ENCODE measurements around the gene PRMT1. TPM values are rescaled to one million over a fixed set of nuclear protein-coding genes. Genes with fewer than 3 reads are reported as not detected.
A peak's percentile ranks its signal among the peaks of the same experiment; 100 is the strongest.
"Not testable (repeated sequence)": the region's sequence is repeated elsewhere in the genome, so short reads cannot be mapped to it uniquely, and the experiment has no call there.

PRMT1 gene
- total RNA-seq, 1 donor from 2014 or later = 235 TPM

DNA sequence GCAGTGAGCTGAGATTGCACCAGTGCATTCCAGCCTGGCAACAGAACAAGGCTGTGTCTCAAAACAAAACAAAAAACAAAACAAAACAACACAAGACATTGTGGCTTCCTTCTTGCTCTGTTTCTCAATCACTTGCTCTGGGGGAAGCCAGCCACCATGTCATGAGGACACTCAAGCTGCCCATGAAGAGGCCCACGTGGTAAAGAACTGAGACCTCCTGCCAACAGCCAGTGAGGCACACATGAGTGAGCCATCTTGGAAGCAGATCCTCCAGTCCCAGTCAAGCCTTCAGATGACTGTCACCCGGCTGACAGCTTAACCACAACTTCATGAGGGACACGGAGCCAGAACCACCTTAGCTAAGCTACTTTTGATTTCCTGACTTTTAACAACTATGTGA lies 39.1 kb downstream of the PRMT1 start:
- no peaks in the 10 kb centered on the region for H3K79me2 ChIP-seq (ENCODE audit: insufficient read depth, low read length)
- no peak overlapping the region for H3K27ac ChIP-seq (ENCODE audit: low read depth, low read length)
- Mint-ChIP-seq H3K9me3 (ENCODE audit: unreplicated experiment) (peaks cover 5% of the 10 kb centered on the region), H3K4me3 (ENCODE audit: unreplicated experiment) (no peak overlapping the region), H3K27me3 (ENCODE audit: low read depth, unreplicated experiment) (no peaks in the 10 kb centered on the region), H3K27ac (ENCODE audit: unreplicated experiment) (no peak overlapping the region), H3K36me3 (ENCODE audit: low read depth, unreplicated experiment) (no peaks in the 10 kb centered on the region), H3K4me1 (ENCODE audit: low read depth, unreplicated experiment) (no peaks in the 10 kb centered on the region)
- no peaks in the 10 kb centered on the region for H3K27me3 ChIP-seq (ENCODE audit: insufficient read depth, low read length)
- no peak for TF ChIP-seq EZH2 (IDR thresholded peaks at IDR 0.05; ENCODE audit: insufficient read depth, low read length)
- TF ChIP-seq, protein P1, sequence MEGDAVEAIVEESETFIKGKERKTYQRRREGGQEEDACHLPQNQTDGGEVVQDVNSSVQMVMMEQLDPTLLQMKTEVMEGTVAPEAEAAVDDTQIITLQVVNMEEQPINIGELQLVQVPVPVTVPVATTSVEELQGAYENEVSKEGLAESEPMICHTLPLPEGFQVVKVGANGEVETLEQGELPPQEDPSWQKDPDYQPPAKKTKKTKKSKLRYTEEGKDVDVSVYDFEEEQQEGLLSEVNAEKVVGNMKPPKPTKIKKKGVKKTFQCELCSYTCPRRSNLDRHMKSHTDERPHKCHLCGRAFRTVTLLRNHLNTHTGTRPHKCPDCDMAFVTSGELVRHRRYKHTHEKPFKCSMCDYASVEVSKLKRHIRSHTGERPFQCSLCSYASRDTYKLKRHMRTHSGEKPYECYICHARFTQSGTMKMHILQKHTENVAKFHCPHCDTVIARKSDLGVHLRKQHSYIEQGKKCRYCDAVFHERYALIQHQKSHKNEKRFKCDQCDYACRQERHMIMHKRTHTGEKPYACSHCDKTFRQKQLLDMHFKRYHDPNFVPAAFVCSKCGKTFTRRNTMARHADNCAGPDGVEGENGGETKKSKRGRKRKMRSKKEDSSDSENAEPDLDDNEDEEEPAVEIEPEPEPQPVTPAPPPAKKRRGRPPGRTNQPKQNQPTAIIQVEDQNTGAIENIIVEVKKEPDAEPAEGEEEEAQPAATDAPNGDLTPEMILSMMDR (IDR thresholded peaks at IDR 0.05; ENCODE audit: insufficient read depth, low read depth, low read length) = no peak
- no peaks in the 10 kb centered on the region for H4K20me1 ChIP-seq (ENCODE audit: insufficient read depth, low read length)
- DNase-seq (ENCODE audit: low read depth) (no peak), FAIRE-seq (no peak)
- H2AFZ ChIP-seq (ENCODE audit: low read depth, low read length) = no peak overlapping the region
- H3K36me3 ChIP-seq (ENCODE audit: insufficient read depth, low read length) = no peaks in the 10 kb centered on the region
- H3K4me1 ChIP-seq (ENCODE audit: insufficient read depth, low read length) = no peaks in the 10 kb centered on the region
- H3K4me3 ChIP-seq (ENCODE audit: insufficient read depth, low read depth, low read length) = no peak overlapping the region
- no peaks in the 10 kb centered on the region for H3K9me3 ChIP-seq (ENCODE audit: insufficient read depth, low read depth, low read length)
- H3K9ac ChIP-seq (ENCODE audit: low read length) = no peak overlapping the region
- no peak overlapping the region for H3K4me2 ChIP-seq (ENCODE audit: low read length)

DNA sequence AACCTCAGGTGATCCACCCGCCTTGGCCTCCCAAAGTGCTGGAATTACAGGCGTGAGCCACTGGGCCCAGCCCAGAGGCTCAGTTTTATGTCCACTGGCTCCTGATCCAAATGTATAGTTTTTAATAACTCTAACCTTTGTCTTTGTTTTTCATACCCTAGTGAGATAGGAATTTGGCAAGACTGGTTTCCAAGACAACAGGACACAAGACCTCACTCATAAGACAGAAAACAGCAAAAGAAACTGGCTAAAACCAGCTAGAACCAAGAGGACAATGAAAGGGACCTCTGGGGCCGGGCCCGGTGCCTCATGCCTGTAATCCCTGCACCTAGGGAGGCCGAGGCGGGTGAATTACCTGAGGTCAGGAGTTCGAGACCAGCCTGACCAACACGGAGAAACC lies 41.4 kb downstream of the PRMT1 start:
- Mint-ChIP-seq H3K27ac (ENCODE audit: unreplicated experiment) (peak overlapping the region; percentile 47), H3K27me3 (ENCODE audit: low read depth, unreplicated experiment) (no peaks in the 10 kb centered on the region)
- H2AFZ ChIP-seq (ENCODE audit: low read depth, low read length) = no peak overlapping the region

DNA sequence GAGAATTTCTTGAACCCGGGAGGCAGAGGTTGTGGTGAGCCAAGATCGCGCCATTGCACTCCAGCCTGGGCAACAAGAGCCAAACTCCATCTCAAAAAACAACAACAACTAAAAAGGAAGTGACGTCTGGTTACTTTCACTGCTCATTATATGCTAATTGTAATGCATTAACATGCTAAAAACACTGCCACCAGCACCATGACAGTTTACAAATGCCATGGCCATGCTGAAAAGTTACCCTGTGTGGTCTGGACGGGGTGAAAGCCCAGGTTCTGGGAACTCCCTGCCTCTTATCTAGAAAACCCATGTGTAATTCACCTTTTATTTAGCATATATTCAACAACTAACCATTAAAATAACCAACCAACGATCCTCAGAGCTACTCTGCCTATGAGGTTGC lies 41.9 kb downstream of the PRMT1 start:
- H3K27ac Mint-ChIP-seq (ENCODE audit: unreplicated experiment) = no peak overlapping the region
- Histone ChIP-seq H3K27ac (ENCODE audit: low read depth, low read length) (no peak overlapping the region), H2AFZ (ENCODE audit: low read depth, low read length) (no peak overlapping the region)

More for the DNA sequence above, 41.4 kb downstream of the PRMT1 start:
- H3K4me2 ChIP-seq (ENCODE audit: low read length) = no peak overlapping the region
- H3K36me3 ChIP-seq (ENCODE audit: insufficient read depth, low read length) = no peaks in the 10 kb centered on the region
- TF ChIP-seq EZH2 (IDR thresholded peaks at IDR 0.05; ENCODE audit: insufficient read depth, low read length) = no peak
- TF ChIP-seq, protein P1 (IDR thresholded peaks at IDR 0.05; ENCODE audit: insufficient read depth, low read depth, low read length) = no peak
- no peak overlapping the region for H3K4me3 ChIP-seq (ENCODE audit: insufficient read depth, low read depth, low read length)
- DNase-seq (ENCODE audit: low read depth) = no peak
- FAIRE-seq = no peak
- no peaks in the 10 kb centered on the region for H3K4me1 ChIP-seq (ENCODE audit: insufficient read depth, low read length)
- H3K9me3 ChIP-seq (ENCODE audit: insufficient read depth, low read depth, low read length) = no peaks in the 10 kb centered on the region
- Mint-ChIP-seq H3K9me3 (ENCODE audit: unreplicated experiment) (peaks cover 5% of the 10 kb centered on the region), H3K4me1 (ENCODE audit: low read depth, unreplicated experiment) (no peaks in the 10 kb centered on the region), H3K4me3 (ENCODE audit: unreplicated experiment) (no peak overlapping the region), H3K36me3 (ENCODE audit: low read depth, unreplicated experiment) (no peaks in the 10 kb centered on the region)
- H3K9ac ChIP-seq (ENCODE audit: low read length) = no peak overlapping the region
- H3K79me2 ChIP-seq (ENCODE audit: insufficient read depth, low read length) = no peaks in the 10 kb centered on the region
- no peaks in the 10 kb centered on the region for H3K27me3 ChIP-seq (ENCODE audit: insufficient read depth, low read length)
- no peak overlapping the region for H3K27ac ChIP-seq (ENCODE audit: low read depth, low read length)
- H4K20me1 ChIP-seq (ENCODE audit: insufficient read depth, low read length) = no peaks in the 10 kb centered on the region

DNA sequence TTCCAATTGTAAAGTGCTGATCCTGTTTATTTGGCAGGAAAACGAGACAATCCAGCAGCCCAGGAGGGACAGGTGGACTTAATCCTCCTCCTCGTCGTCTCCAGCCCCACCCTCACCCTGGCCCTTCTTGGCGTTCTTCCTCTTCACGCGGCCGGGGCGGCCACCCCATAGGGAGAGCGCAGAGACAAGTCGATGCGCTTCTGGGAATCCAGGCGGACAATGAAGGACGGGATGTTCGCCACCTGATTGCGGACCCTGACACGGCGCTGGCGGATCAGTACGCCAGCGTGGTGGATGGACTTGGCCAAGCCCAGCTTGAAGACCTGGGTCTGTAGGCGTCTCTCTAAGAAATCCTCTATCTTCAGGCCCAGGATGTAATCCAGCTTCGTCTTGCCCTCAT lies 42.3 kb downstream of the PRMT1 start:
- not testable (repeated sequence) for H3K36me3 Mint-ChIP-seq (ENCODE audit: low read depth, unreplicated experiment); H3K4me1 ChIP-seq (ENCODE audit: insufficient read depth, low read length); H3K9me3 ChIP-seq (ENCODE audit: insufficient read depth, low read depth, low read length); H3K36me3 ChIP-seq (ENCODE audit: insufficient read depth, low read length); H4K20me1 ChIP-seq (ENCODE audit: insufficient read depth, low read length); H3K79me2 ChIP-seq (ENCODE audit: insufficient read depth, low read length); H3K27ac ChIP-seq (ENCODE audit: low read depth, low read length); H3K27me3 ChIP-seq (ENCODE audit: insufficient read depth, low read length); H3K4me3 Mint-ChIP-seq (ENCODE audit: unreplicated experiment); H2AFZ ChIP-seq (ENCODE audit: low read depth, low read length); H3K9me3 Mint-ChIP-seq (ENCODE audit: unreplicated experiment); H3K27me3 Mint-ChIP-seq (ENCODE audit: low read depth, unreplicated experiment); H3K4me2 ChIP-seq (ENCODE audit: low read length); H3K9ac ChIP-seq (ENCODE audit: low read length); H3K27ac Mint-ChIP-seq (ENCODE audit: unreplicated experiment); DNase-seq (ENCODE audit: low read depth); H3K4me1 Mint-ChIP-seq (ENCODE audit: low read depth, unreplicated experiment); FAIRE-seq; H3K4me3 ChIP-seq (ENCODE audit: insufficient read depth, low read depth, low read length)

More for the DNA sequence above, 41.9 kb downstream of the PRMT1 start:
- H3K9me3 Mint-ChIP-seq (ENCODE audit: unreplicated experiment) = peaks cover 5% of the 10 kb centered on the region
- no peaks in the 10 kb centered on the region for H3K36me3 ChIP-seq (ENCODE audit: insufficient read depth, low read length)
- no peaks in the 10 kb centered on the region for H3K4me1 ChIP-seq (ENCODE audit: insufficient read depth, low read length)
- TF ChIP-seq, protein P1 (IDR thresholded peaks at IDR 0.05; ENCODE audit: insufficient read depth, low read depth, low read length) = no peak
- TF ChIP-seq EZH2 (IDR thresholded peaks at IDR 0.05; ENCODE audit: insufficient read depth, low read length) = no peak
- no peaks in the 10 kb centered on the region for H3K4me1 Mint-ChIP-seq (ENCODE audit: low read depth, unreplicated experiment)
- no peaks in the 10 kb centered on the region for H3K36me3 Mint-ChIP-seq (ENCODE audit: low read depth, unreplicated experiment)
- no peaks in the 10 kb centered on the region for H3K27me3 ChIP-seq (ENCODE audit: insufficient read depth, low read length)
- no peaks in the 10 kb centered on the region for H3K27me3 Mint-ChIP-seq (ENCODE audit: low read depth, unreplicated experiment)
- H3K4me3 Mint-ChIP-seq (ENCODE audit: unreplicated experiment) = no peak overlapping the region
- H4K20me1 ChIP-seq (ENCODE audit: insufficient read depth, low read length) = no peaks in the 10 kb centered on the region
- no peak overlapping the region for H3K9ac ChIP-seq (ENCODE audit: low read length)
- no peak overlapping the region for H3K4me2 ChIP-seq (ENCODE audit: low read length)
- H3K79me2 ChIP-seq (ENCODE audit: insufficient read depth, low read length) = no peaks in the 10 kb centered on the region
- H3K4me3 ChIP-seq (ENCODE audit: insufficient read depth, low read depth, low read length) = no peak overlapping the region
- no peaks in the 10 kb centered on the region for H3K9me3 ChIP-seq (ENCODE audit: insufficient read depth, low read depth, low read length)
- FAIRE-seq (no peak), DNase-seq (ENCODE audit: low read depth) (no peak)

All from astrocyte (in vitro differentiated cells and primary cell).